Endothelial cell of umbilical vein (primary cell): Measurements from ENCODE around the gene TOMM34. TPM values are rescaled to one million over a fixed set of nuclear protein-coding genes. Genes with fewer than 3 reads are reported as not detected.

Experiments
- BruUV-seq: library from RNA; stranded (reverse); fragments of 400-500 nt; replicated peaks from 2 replicates; lab custom pipeline; 2021; lab: Mats Ljungman, UMichigan
- CTCF ChIA-PET: fragments of 300-600, 350-600 bp; sonication (Branson Sonifier 250); formaldehyde crosslinking; loops from one replicate; lab custom pipeline; 2021; ENCODE audit warnings: antibody characterized with exemption, inconsistent platforms; lab: Charles Lee
- POLR2A ChIA-PET: fragments of 300-600, 350-600 bp; sonication (Branson Sonifier 250); formaldehyde crosslinking; loops from one replicate; lab custom pipeline; 2021; ENCODE audit warnings: antibody characterized with exemption, inconsistent platforms; lab: Charles Lee
- DNase-seq: peaks from one replicate; pipeline ENCODE4 v3.0.0-alpha.2; 2011; ENCODE audit warnings: low read depth, low spot score
- FAIRE-seq: peaks from 2 replicates; lab custom pipeline; 2011; peaks lifted over from hg19 to GRCh38; lab: Jason Lieb, UNC
- H2AFZ ChIP-seq: 2 replicates; pipeline ENCODE4 v1.6.0; 2012; ENCODE audit warnings: low read depth, low read length, control low read depth, inconsistent platforms
- H3K27ac ChIP-seq: 2 replicates; pipeline ENCODE4 v1.5.1; 2011; ENCODE audit warnings: low read depth, mild to moderate bottlenecking, control low read depth, low read length, moderate library complexity; ENCODE audit not compliant: insufficient read depth
- H3K27me3 ChIP-seq, 2 experiments: 2 replicates each; pipeline versions ENCODE4 v1.6.0 to v1.6.1; 2011; ENCODE audit warnings: low read length in 2 of 2, mixed read lengths in 1 of 2; ENCODE audit not compliant: control insufficient read depth in 2 of 2, insufficient read depth in 2 of 2
- H3K36me3 ChIP-seq, 2 experiments: 2 replicates in 1 of 2; 3 replicates in 1 of 2; pipeline ENCODE4 v1.5.1; 2011; ENCODE audit warnings: low read length in 2 of 2, mild to moderate bottlenecking in 1 of 2, moderate library complexity in 1 of 2; ENCODE audit not compliant: control insufficient read depth in 2 of 2, insufficient read depth in 2 of 2; ENCODE audit errors: extremely low read depth in 1 of 2
- H3K4me1 ChIP-seq: 3 replicates; pipeline ENCODE4 v1.5.1; 2011; ENCODE audit warnings: mild to moderate bottlenecking, low read length; ENCODE audit not compliant: control insufficient read depth, insufficient read depth; ENCODE audit errors: extremely low read depth
- H3K4me2 ChIP-seq: 2 replicates; pipeline ENCODE4 v1.6.1; 2011; ENCODE audit warnings: low read length, control low read depth, mixed read lengths; ENCODE audit not compliant: insufficient read depth
- H3K4me3 ChIP-seq, 3 experiments: fragments of 200-600 bp in 1 of 3; sonication (generic), shearing (Covaris generic) in 1 of 3; replicated peaks in 1 of 3; 2 replicates each; pipeline ENCODE4 v1.5.1; 2011 to 2016; ENCODE audit warnings: control low read depth in 3 of 3, low read length in 3 of 3, mild to moderate bottlenecking in 2 of 3, inconsistent platforms in 1 of 3, low read depth in 1 of 3, moderate library complexity in 1 of 3; ENCODE audit not compliant: insufficient read depth in 1 of 3
- H3K79me2 ChIP-seq: 2 replicates; pipeline ENCODE4 v1.6.0; 2012; ENCODE audit warnings: low read length, inconsistent platforms; ENCODE audit not compliant: control insufficient read depth, insufficient read depth
- H3K9ac ChIP-seq: replicated peaks from 2 replicates; pipeline ENCODE3; 2011; ENCODE audit warnings: low read length, control low read depth; ENCODE audit not compliant: insufficient read depth; ENCODE audit errors: extremely low read depth
- H3K9me1 ChIP-seq: replicated peaks from 3 replicates; pipeline ENCODE4 v1.6.0; 2011; ENCODE audit warnings: mild to moderate bottlenecking, low read length; ENCODE audit not compliant: control insufficient read depth, insufficient read depth; ENCODE audit errors: extremely low read depth
- H3K9me3 ChIP-seq: replicated peaks from 2 replicates; pipeline ENCODE4 v1.5.1; 2012; ENCODE audit warnings: low read length, inconsistent platforms; ENCODE audit not compliant: control insufficient read depth, insufficient read depth
- H4K20me1 ChIP-seq: replicated peaks from 2 replicates; pipeline ENCODE3; 2011; ENCODE audit warnings: mild to moderate bottlenecking, low read length; ENCODE audit not compliant: control insufficient read depth, insufficient read depth; ENCODE audit errors: extremely low read depth
- EZH2 ChIP-seq: IDR thresholded peaks from 2 replicates; pipeline ENCODE4 v1.6.1; 2012; ENCODE audit warnings: borderline replicate concordance, low read depth, mild to moderate bottlenecking, moderate library complexity, low read length, inconsistent platforms; ENCODE audit not compliant: severe bottlenecking
- FOS ChIP-seq: IDR thresholded peaks from 2 replicates; pipeline ENCODE4 v1.6.1; 2011; ENCODE audit warnings: mild to moderate bottlenecking, low read length, moderate library complexity, borderline replicate concordance; ENCODE audit not compliant: insufficient read depth
- GATA2 ChIP-seq: IDR thresholded peaks from 2 replicates; pipeline ENCODE4 v1.7.0; 2011; ENCODE audit warnings: low read depth, mild to moderate bottlenecking, moderate library complexity, mixed read lengths, low read length; ENCODE audit not compliant: insufficient read length, insufficient read depth
- JUN ChIP-seq: IDR thresholded peaks from 2 replicates; pipeline ENCODE4 v1.6.1; 2011; ENCODE audit warnings: borderline replicate concordance, low read depth; ENCODE audit not compliant: insufficient read length, insufficient read depth
- MYC ChIP-seq: IDR thresholded peaks from one replicate; pipeline ENCODE4 v1.6.1; 2011; ENCODE audit warnings: mild to moderate bottlenecking, low read depth, low read length
- POLR2A ChIP-seq: IDR thresholded peaks from 2 replicates; pipeline ENCODE4 v1.6.1; 2012; ENCODE audit warnings: low read depth, mild to moderate bottlenecking, control low read depth, low read length
- POLR2AphosphoS5 ChIP-seq: IDR thresholded peaks from 2 replicates; pipeline ENCODE4 v1.6.1; 2012; ENCODE audit warnings: low read depth, mild to moderate bottlenecking, control low read depth, low read length, moderate library complexity; ENCODE audit not compliant: insufficient read depth
- dilution Hi-C: fragments of 300-500 bp; cut with MboI; formaldehyde crosslinking; loops from one replicate; pipeline ENCODE4 v1.15.0; 2019; ENCODE audit warnings: low sequenced_read_pairs; ENCODE audit not compliant: extremely low pct_ligation_motif_present
- intact Hi-C: fragments of 100-400 bp; cut with micrococcal nuclease; formaldehyde crosslinking; loops from one replicate; pipeline ENCODE4 v1.10.0; 2022
- polyA plus RNA-seq, 4 experiments: library from polyadenylated mRNA; depleted of rRNA in 3 of 4; stranded (reverse) in 3 of 4; unstranded in 1 of 4; fragments of >200 nt; gene quantifications; 2 replicates each; pipeline versions ENCODE4 v1.2.1 to v1.2.3, GENCODE V29; 2011 to 2012; ENCODE audit warnings: missing spikeins in 1 of 4
- total RNA-seq: library from RNA; stranded (reverse); gene quantifications from 2 replicates; pipeline ENCODE4 v1.2.3, GENCODE V29; 2021
- TF ChIP-seq, protein P1 (sequence below), 2 donors: IDR thresholded peaks; 1 replicate in 1 of 2; 2 replicates in 1 of 2; pipeline ENCODE4 v1.5.1; 2011; ENCODE audit warnings: low read length in 2 of 2, mild to moderate bottlenecking in 2 of 2, moderate library complexity in 2 of 2, control low read depth in 1 of 2, inconsistent platforms in 1 of 2, low read depth in 1 of 2; ENCODE audit not compliant: insufficient read depth in 1 of 2; ENCODE audit errors: extremely low read depth in 1 of 2

The TOMM34 gene
- total and polyA plus RNA-seq, 2 donors (not counting 3 experiments of a cell fraction or from before 2014, with no cell fraction given), result 36.3 to 44.2 TPM

DNA sequence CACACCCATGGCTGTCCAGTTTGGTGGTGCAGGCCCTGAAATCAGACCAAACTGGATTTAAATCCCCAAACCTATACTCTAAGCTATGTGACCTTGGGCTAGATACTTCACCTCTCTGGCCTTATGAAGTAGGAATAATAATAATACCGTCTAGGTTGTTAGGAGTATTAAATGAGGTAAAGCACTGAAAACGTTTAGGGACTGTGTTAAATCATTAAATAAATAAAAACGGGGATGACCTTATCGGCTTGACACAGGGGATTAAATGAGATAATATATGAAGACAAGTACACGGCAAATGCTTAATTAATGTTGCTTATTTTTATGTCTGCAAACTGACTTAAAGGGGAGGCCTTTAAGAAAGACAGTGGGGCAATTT, 5.4 kb upstream of the TOMM34 start:
- intact Hi-C loops (loop anchor here (1.0 to 10.0 kb wide), 5 partner anchors 27 to 1007 kb away; partner anchors contain the start of genes DNTTIP1, WFDC3 and ZNF335), dilution Hi-C loops (no loop called here)
- peak overlapping the region; percentile 59 for H2AFZ ChIP-seq
- no peaks in the 10 kb centered on the region for H3K27me3 ChIP-seq
- peaks cover 46% of the 10 kb centered on the region for H3K4me1 ChIP-seq
- no peaks in the 10 kb centered on the region for H3K9me3 ChIP-seq
- ChIA-PET POLR2A (no interaction called here), CTCF (no interaction called here)
- no peak for FAIRE-seq
- H3K27ac ChIP-seq, result peak overlapping the region; percentile 44
- no TSS peak for BruUV-seq
- DNase-seq, result no peak
- peak overlapping the region; percentile 62 for H3K9ac ChIP-seq
- peak overlapping the region; percentile 50 for H3K4me2 ChIP-seq
- no peaks in the 10 kb centered on the region for H3K9me1 ChIP-seq
- no peak for TF ChIP-seq POLR2AphosphoS5
- TF ChIP-seq FOS, result no peak
- TF ChIP-seq, protein P1, sequence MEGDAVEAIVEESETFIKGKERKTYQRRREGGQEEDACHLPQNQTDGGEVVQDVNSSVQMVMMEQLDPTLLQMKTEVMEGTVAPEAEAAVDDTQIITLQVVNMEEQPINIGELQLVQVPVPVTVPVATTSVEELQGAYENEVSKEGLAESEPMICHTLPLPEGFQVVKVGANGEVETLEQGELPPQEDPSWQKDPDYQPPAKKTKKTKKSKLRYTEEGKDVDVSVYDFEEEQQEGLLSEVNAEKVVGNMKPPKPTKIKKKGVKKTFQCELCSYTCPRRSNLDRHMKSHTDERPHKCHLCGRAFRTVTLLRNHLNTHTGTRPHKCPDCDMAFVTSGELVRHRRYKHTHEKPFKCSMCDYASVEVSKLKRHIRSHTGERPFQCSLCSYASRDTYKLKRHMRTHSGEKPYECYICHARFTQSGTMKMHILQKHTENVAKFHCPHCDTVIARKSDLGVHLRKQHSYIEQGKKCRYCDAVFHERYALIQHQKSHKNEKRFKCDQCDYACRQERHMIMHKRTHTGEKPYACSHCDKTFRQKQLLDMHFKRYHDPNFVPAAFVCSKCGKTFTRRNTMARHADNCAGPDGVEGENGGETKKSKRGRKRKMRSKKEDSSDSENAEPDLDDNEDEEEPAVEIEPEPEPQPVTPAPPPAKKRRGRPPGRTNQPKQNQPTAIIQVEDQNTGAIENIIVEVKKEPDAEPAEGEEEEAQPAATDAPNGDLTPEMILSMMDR (IDR thresholded peaks at IDR 0.05; ENCODE audit: extremely low read depth in 1 of 2, insufficient read depth in 1 of 2, low read depth in 1 of 2, low read length in 2 of 2), result no peak
- no peak for TF ChIP-seq JUN
- TF ChIP-seq MYC, result no peak
- TF ChIP-seq EZH2, result no peak
- no peak for TF ChIP-seq POLR2A
- TF ChIP-seq GATA2, result no peak
- no peaks in the 10 kb centered on the region for H3K36me3 ChIP-seq
- H4K20me1 ChIP-seq, result no peaks in the 10 kb centered on the region
- H3K79me2 ChIP-seq, result peaks cover 33% of the 10 kb centered on the region
- H3K4me3 ChIP-seq, result peak overlapping the region; percentile 6 to 92 (median 64)
